ENCODE measurements around the gene MTHFR. TPM values are rescaled to one million over a fixed set of nuclear protein-coding genes. Genes with fewer than 3 reads are reported as not detected.
A peak's percentile ranks its signal among the peaks of the same experiment; 100 is the strongest.

Gene MTHFR
- polyA plus RNA-seq, 6 donors from 2014 or later, result 8.8 to 26.8 (median 18.9) TPM

DNA sequence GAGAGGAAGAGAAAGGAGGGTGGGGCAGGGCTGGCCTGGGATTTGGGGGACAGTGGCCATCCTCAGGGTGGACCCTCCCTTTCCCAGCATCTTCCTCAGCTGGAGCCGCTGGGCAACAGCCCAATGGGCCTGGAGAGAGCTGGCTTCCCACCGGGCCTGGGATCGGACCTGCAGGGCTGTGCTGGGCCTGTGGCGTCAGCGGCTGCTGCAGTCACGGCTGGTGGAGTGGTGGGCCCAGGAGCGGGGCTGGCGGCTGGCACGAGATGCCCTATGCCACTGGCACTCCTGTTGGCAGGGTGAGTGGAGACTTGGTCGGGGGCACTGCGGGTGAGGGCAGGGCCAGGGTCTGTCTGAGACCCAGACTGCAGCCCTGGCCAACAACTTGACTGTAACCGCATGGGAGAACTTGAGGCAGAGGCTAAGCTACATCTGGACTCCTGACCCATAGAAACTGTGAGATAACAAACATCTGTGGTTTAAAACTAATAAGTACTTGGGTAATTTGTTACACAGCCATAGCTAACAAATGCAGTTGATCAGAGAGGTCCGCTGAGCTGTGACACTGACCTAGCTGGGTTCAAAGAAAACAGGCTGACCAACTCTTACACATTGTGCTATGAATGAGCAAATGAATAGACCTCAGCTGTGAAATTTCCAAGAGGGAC, 25.9 kb downstream of the MTHFR start:
- peaks cover 0 to 8% (median 0%) of the 10 kb centered on the region in 3 donors for H3K27me3 Mint-ChIP-seq
- H3K36me3 Mint-ChIP-seq, result no peaks in the 10 kb centered on the region
- no peak overlapping the region for H3K4me3 Mint-ChIP-seq
- DNase-seq, result no peak
- no peak for ATAC-seq (ENCODE audit: low read depth in 2 of 2)
- H3K4me1 Mint-ChIP-seq, result peaks cover 0 to 3% (median 2%) of the 10 kb centered on the region in 3 donors
- H3K9me3 Mint-ChIP-seq, result no peaks in the 10 kb centered on the region
- no peak overlapping the region for H3K27ac Mint-ChIP-seq

DNA sequence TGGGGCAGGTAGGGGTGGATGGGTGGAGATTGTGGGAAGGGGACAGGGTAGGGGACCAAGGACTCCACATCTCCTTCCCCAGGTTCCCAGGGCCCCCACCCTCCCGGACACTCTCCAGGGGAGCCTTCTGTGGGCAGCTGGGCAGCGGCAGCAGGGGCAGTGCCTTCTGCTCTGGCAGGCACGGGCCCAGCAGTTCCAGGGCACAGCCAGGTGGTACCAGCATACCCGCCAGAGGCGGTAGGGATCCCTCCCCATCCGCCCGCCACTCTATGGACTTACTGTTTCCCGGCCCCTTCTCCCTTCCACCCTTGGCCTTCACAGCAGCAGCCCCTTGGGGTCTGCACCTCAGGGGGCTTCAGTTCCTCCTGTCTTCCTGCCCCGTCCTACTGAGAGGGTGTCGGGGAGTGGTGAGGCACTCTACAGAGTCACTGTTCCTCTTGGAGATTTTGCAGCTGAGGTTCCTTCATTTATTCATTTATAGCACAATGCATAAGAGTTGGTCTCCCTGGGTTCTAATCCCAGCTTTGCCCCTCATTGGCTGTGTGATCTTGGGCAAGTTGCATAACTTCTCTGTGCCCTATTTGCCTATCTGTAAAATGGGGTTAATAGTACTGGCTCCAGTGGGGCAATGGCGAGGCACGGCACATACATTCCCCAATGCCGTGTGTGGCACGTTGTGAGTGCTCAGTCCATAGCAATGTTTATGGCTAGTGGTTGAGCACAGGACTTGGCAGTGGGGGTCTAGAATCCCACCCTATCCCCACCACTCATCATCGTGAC, 26.7 kb downstream of the MTHFR start:
- DNase-seq (no peak), ATAC-seq (ENCODE audit: low read depth in 2 of 2) (no peak)
- Mint-ChIP-seq H3K9me3 (no peaks in the 10 kb centered on the region), H3K27me3 (peaks cover 0 to 13% (median 0%) of the 10 kb centered on the region in 3 donors), H3K36me3 (no peaks in the 10 kb centered on the region), H3K4me1 (peaks cover 0 to 3% (median 0%) of the 10 kb centered on the region in 3 donors), H3K4me3 (no peak overlapping the region), H3K27ac (no peak overlapping the region)

DNA sequence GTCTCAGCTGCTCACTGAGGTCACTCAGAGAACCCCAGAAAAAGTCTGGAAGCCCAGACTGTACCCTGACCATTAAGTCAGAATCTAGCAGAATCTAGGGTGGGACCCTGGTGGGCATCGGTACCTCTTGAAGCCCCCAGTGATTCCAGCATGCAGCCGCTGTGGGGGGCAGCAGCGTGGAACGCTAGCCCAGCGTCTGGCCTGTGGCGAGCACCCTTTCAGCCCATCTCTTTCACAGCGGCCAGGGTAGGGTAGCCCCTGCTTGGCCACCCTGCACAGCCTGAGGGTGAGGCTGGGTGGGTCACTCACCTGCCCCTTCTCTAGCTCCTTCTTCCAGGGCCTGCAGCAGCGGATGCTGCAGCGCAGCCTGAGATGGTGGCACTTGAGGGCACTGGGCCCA, 27.4 kb downstream of the MTHFR start:
- Mint-ChIP-seq H3K27ac (no peak overlapping the region), H3K36me3 (no peaks in the 10 kb centered on the region), H3K4me1 (peaks cover 0 to 3% (median 0%) of the 10 kb centered on the region in 3 donors), H3K9me3 (no peaks in the 10 kb centered on the region), H3K27me3 (peaks cover 0 to 13% (median 0%) of the 10 kb centered on the region in 3 donors), H3K4me3 (no peak overlapping the region)
- DNase-seq, result no peak
- ATAC-seq (ENCODE audit: low read depth in 2 of 2), result no peak

DNA sequence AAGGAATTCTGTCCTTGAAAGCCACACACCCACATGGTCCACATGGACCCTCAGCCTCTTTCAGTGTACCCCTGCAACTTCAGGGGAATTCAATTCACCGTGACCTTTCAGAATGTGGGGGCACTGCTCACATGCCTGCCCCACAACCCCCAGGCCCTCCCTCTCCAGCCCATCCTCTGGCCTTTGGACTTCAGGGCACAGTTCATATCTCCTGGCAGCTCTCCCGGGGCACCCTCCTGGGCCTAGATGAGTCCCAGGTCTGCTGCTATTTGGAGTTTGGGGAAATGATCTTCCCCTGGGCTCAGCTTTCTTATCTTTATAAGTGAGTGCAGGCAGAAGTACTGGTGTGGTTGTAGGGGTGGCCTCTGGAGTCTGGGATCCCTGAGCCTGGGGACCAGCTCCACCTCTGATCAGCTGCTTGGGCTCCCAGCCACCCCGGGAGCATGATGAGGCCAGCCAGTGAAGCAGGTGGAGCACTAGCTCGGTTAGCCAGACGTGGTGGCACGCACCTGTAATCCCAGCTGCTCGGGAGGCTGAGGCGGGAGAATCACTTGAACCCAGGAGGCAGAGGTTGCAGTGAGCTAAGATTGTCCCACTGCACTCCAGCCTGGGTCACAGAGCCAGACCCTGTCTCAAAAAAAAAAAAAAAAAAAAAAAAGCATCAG, 28.0 kb downstream of the MTHFR start:
- no peaks in the 10 kb centered on the region for H3K36me3 Mint-ChIP-seq

DNA sequence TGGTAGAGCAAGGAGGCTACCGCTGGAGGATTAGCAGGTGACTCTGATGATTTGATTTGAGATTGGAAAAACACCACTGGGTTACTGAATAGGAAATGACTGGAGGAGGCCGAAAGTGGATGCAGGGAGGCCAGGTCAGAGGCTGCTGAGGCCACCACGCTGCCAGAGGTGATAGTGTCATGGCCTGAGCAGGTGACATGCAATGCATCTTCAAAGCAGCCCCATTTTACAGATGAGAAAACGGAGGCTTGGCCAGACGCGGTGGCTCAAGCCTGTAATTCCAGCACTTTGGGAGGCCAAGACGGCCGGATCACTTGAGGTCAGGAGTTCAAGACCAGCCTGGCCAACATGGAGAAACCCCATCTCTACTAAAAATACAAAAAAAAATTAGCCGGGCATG, 31.0 kb downstream of the MTHFR start:
- Mint-ChIP-seq H3K27ac (no peak overlapping the region), H3K4me1 (peaks cover 0 to 6% (median 0%) of the 10 kb centered on the region in 3 donors), H3K9me3 (no peaks in the 10 kb centered on the region), H3K27me3 (peaks cover 0 to 13% (median 0%) of the 10 kb centered on the region in 3 donors), H3K4me3 (peak overlapping the region in 1 of 8 donors; percentile 47), H3K36me3 (no peaks in the 10 kb centered on the region)
- no peak for DNase-seq
- ATAC-seq (ENCODE audit: low read depth in 2 of 2), result no peak

More for the DNA sequence above, 28.0 kb downstream of the MTHFR start:
- DNase-seq, result no peak
- no peak for ATAC-seq (ENCODE audit: low read depth in 2 of 2)
- Mint-ChIP-seq H3K27me3 (peaks cover 0 to 13% (median 0%) of the 10 kb centered on the region in 3 donors), H3K4me1 (peaks cover 0 to 3% (median 0%) of the 10 kb centered on the region in 3 donors), H3K9me3 (no peaks in the 10 kb centered on the region), H3K4me3 (no peak overlapping the region), H3K27ac (peak overlapping the region in 1 of 6 donors; percentile 33)

DNA sequence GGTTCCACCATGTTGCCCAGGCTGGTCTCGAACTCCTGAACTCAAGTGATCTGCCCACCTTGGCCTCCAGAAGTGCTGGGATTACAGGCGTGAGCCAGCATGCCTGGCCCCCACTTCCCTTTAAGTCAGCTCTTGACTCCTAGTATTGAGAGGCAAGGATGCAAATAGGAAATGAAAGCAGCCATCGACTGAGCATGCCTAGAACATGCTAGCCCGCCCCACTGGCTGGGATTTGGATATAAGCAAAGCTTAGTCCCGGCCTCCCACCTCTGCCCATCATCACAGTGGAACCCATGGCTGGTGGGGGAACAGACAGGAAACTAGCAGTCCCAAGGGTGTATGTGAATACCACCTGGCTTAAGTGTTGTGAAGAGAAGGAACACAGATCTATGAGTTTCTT, 33.3 kb downstream of the MTHFR start:
- ATAC-seq (ENCODE audit: low read depth in 2 of 2) (no peak), DNase-seq (no peak)
- Mint-ChIP-seq H3K27ac (peak overlapping the region in 1 of 6 donors; percentile 26), H3K9me3 (no peaks in the 10 kb centered on the region), H3K4me3 (no peak overlapping the region), H3K36me3 (no peaks in the 10 kb centered on the region), H3K4me1 (peaks cover 0 to 6% (median 0%) of the 10 kb centered on the region in 3 donors), H3K27me3 (peaks cover 0 to 6% (median 0%) of the 10 kb centered on the region in 3 donors)

DNA sequence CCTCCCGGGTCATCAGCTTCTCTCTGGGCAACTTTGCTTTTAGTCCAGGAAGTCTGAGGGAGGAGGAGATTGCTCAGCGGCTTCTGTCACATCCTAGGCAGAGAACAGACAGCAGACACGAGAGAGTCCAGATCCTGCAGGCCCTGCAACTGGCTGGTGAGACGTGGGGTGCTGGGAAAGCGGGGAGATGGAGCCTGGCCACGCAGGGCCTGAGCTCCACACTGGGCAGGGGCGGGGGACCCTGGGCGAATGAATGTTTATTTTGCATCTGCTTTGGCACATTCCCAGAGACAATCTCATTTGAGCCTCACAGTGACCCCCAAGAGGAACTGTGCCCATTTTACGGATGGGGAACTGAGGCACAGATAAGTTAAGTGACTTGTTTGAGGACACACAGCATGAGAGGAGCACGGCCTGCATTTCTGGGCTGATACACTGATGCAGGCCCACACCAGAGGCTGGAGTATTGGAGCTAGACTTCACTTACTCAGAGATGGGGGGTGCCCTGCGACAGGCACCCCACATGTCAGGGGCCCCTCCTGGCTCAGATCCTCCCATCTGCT, 34.2 kb downstream of the MTHFR start:
- no peaks in the 10 kb centered on the region for H3K36me3 Mint-ChIP-seq
- peaks cover 0 to 6% (median 0%) of the 10 kb centered on the region in 3 donors for H3K4me1 Mint-ChIP-seq
- no peak overlapping the region for H3K27ac Mint-ChIP-seq
- no peak overlapping the region for H3K4me3 Mint-ChIP-seq
- no peak for ATAC-seq (ENCODE audit: low read depth in 2 of 2)
- no peaks in the 10 kb centered on the region for H3K9me3 Mint-ChIP-seq
- DNase-seq, result no peak
- peaks cover 0 to 6% (median 0%) of the 10 kb centered on the region in 3 donors for H3K27me3 Mint-ChIP-seq

DNA sequence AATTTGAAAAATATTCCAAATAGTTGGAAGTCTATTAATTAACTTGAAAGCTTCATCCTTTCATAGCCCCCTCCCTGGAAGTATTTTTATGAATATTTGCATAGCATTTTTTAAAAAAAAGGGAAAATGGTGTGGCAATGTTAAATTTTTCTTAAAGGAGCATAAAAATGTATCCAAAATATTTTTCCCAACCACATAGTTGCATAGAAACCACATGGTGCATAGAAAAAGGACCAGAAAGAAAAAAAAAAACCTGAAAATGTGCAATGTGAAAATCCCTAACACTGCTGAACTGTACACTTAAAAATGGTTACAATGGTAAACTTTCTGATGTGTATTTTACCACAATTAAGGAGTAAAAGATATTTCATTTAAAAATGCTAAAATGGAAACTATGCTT, 35.8 kb downstream of the MTHFR start:
- Mint-ChIP-seq H3K27ac (no peak overlapping the region), H3K27me3 (peaks cover 0 to 12% (median 6%) of the 10 kb centered on the region in 3 donors), H3K36me3 (no peaks in the 10 kb centered on the region), H3K4me1 (peaks cover 0 to 6% (median 0%) of the 10 kb centered on the region in 3 donors), H3K9me3 (no peaks in the 10 kb centered on the region), H3K4me3 (no peak overlapping the region)
- ATAC-seq (ENCODE audit: low read depth in 2 of 2), result no peak
- DNase-seq, result no peak

DNA sequence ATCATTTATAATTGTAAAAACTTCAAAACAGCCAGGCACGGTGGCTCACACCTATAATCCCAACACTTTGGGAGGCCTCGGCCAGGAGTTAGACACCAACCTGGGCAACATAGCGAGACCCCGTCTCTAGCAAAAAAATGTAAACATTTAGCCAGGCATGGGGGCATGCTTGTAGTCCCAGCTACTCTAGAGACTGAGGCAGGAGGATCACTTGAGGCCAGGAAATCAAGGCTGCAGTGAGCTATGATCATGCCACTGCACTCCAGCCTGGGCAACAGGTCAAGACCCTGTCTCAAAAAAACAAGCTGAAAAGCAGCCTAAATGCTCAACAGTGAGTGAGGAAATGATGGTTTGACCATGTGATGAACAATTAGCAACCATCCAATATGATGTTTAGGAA, 36.5 kb downstream of the MTHFR start:
- ATAC-seq (ENCODE audit: low read depth in 2 of 2), result no peak
- Mint-ChIP-seq H3K9me3 (no peaks in the 10 kb centered on the region), H3K27me3 (peaks cover 0 to 8% (median 6%) of the 10 kb centered on the region in 3 donors), H3K4me1 (peaks cover 0 to 6% (median 0%) of the 10 kb centered on the region in 3 donors), H3K36me3 (no peaks in the 10 kb centered on the region), H3K27ac (no peak overlapping the region), H3K4me3 (no peak overlapping the region)
- no peak for DNase-seq

DNA sequence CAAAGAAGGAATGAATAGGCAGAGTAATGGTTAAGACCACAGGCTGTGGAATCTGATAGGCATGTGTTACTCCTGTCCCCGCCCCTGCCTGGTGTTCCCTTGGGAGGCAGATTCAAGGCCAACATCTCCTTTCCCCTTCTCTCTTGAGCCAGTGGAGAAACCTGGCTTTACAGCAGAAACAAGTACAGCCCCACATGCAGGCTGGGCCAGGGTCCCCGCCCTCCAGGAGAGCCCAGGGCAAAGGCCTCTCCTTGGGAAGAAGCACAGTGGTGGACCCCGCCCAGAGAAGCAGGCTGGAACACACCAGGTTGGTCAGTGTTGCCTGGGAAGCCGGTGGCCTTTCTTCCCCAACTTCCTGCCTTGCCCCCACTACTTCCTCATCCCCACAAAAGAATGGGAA, 36.9 kb downstream of the MTHFR start:
- H3K27me3 Mint-ChIP-seq, result peaks cover 0 to 9% (median 7%) of the 10 kb centered on the region in 3 donors
- no peaks in the 10 kb centered on the region for H3K36me3 Mint-ChIP-seq
- DNase-seq (no peak), ATAC-seq (ENCODE audit: low read depth in 2 of 2) (no peak)
- H3K9me3 Mint-ChIP-seq, result no peaks in the 10 kb centered on the region
- H3K4me1 Mint-ChIP-seq, result peaks cover 0 to 6% (median 0%) of the 10 kb centered on the region in 3 donors
- no peak overlapping the region for H3K4me3 Mint-ChIP-seq
- no peak overlapping the region for H3K27ac Mint-ChIP-seq

DNA sequence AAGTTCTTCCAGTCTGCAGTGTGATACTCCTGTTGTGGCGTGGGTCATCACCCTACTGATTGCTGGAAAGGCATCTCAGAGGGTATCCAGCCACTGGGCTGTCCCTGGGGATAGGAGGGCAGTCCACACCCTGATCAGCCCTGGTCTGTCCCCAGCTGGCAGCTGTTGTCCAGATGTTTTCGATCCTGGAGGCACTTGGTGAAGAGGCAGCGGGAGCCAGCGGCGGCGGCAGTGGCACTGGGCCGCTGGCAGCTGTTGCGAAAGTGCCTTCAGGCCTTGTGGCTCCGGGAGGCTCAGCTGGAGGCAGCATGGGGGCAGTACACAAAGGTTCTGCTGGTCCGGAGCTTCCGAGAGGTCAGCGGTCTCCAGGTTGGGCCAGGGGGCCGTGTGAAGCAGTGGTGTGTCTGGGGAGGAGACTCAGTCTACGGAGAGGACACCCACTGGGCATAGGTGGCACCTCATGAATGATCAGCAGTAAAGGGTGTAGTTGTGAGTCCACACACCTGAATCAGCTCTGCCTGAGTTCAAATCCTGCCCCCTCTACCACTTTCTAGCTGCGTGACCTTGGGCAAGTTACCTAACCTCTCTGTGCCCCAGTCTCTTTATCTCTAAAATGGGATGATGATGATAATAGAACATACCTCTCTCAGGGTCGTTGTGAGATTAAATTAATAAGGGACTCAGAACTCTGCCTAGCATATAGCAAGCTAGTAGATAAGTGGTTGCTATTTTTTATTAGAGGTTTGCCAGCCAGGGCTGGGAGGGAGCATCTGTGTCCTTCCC, 37.7 kb downstream of the MTHFR start:
- Mint-ChIP-seq H3K4me1 (peaks cover 0 to 6% (median 0%) of the 10 kb centered on the region in 3 donors), H3K27me3 (peaks cover 0 to 16% (median 11%) of the 10 kb centered on the region in 3 donors), H3K36me3 (no peaks in the 10 kb centered on the region), H3K9me3 (no peaks in the 10 kb centered on the region), H3K4me3 (no peak overlapping the region), H3K27ac (no peak overlapping the region)
- ATAC-seq (ENCODE audit: low read depth in 2 of 2), result no peak
- no peak for DNase-seq

DNA sequence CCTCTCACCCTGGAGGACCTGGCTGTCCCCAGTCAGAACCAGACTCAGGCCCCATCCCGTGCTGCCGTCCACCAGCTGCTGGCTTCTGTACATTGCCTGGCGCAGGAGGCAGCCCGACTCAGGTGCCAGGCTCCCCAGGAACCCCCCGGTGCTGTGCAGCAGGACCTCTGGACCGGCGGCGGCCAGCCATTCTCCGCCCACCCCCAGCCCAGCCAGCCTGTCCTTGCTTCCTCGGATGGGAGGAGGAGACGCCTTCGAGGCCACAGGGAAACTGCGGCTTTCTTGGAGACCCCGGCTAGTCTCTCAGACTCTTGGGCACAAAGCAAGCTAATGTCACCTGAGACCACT, 39.4 kb downstream of the MTHFR start:
- H3K36me3 Mint-ChIP-seq, result peaks cover 0 to 1% of the 10 kb centered on the region in 2 donors
- peaks cover 4 to 8% (median 8%) of the 10 kb centered on the region in 3 donors for H3K4me1 Mint-ChIP-seq
- ATAC-seq (ENCODE audit: low read depth in 2 of 2), result no peak

More for the DNA sequence above, 39.4 kb downstream of the MTHFR start:
- H3K9me3 Mint-ChIP-seq, result no peaks in the 10 kb centered on the region
- DNase-seq, result no peak
- H3K4me3 Mint-ChIP-seq, result no peak overlapping the region
- peaks cover 0 to 33% (median 28%) of the 10 kb centered on the region in 3 donors for H3K27me3 Mint-ChIP-seq
- H3K27ac Mint-ChIP-seq, result no peak overlapping the region
